Measurements from ENCODE around the gene CFAP100. TPM values are rescaled to one million over a fixed set of nuclear protein-coding genes. Genes with fewer than 3 reads are reported as not detected.

CFAP100 gene
- total RNA-seq, 1 experiment from 2014 or later, result not detected

DNA sequence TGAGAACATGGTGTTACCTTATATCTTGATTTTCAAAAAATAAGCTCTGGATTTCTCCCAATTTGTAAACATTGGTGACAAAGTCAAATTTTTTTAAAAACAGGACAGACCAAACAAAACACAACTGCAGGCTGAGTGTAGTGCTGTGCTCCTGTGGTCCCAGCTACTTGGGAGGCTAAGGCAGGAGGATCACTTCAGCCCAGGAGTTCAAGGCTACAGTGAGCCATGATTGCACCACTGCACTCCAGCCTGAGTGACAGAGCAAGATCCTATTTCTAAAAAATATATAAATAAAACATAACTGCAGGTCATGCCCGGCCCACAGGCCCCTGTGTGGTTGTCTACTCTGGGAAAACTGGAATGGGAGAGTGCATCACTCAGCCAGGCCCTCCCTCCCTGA, 84.9 kb downstream of the CFAP100 start:
- no peaks in the 10 kb centered on the region for H3K9me3 ChIP-seq
- intact Hi-C loops (cut with micrococcal nuclease; ENCODE audit: unreplicated experiment), result loop anchor here (10.0 kb wide), 1 partner anchor 215 kb away; no protein-coding TSS in a partner anchor
- H3K27me3 ChIP-seq (replicated peaks; ENCODE audit: control insufficient read depth, insufficient read depth, low read length), result no peaks in the 10 kb centered on the region
- H3K9me3 Mint-ChIP-seq (ENCODE audit: unreplicated experiment), result no peaks in the 10 kb centered on the region
- no peaks in the 10 kb centered on the region for H3K36me3 ChIP-seq (ENCODE audit: control insufficient read depth, insufficient read depth, low read length)
- H3K4me1 Mint-ChIP-seq (ENCODE audit: low read depth, unreplicated experiment), result no peaks in the 10 kb centered on the region
- CTCF ChIA-PET, result no interaction called here
- DNase-seq, result no peak
- POLR2A ChIA-PET, result no interaction called here
- no peak overlapping the region for H3K4me3 ChIP-seq (ENCODE audit: low read depth, low read length)
- H3K4me1 ChIP-seq, result no peaks in the 10 kb centered on the region
- H3K36me3 Mint-ChIP-seq (ENCODE audit: insufficient read depth, unreplicated experiment), result no peaks in the 10 kb centered on the region
- no peaks in the 10 kb centered on the region for H3K27me3 Mint-ChIP-seq (ENCODE audit: insufficient read depth, unreplicated experiment)
- TF ChIP-seq CTCF (IDR thresholded peaks at IDR 0.05; ENCODE audit: insufficient read depth in 1 of 2, low read depth in 1 of 2, low read length in 1 of 2, severe bottlenecking in 1 of 2, unreplicated experiment in 1 of 2), result no peak
- H3K27ac Mint-ChIP-seq (ENCODE audit: unreplicated experiment), result no peak overlapping the region
- no TSS peak for BruUV-seq (replicated peaks)
- no peak overlapping the region for H3K4me3 Mint-ChIP-seq (ENCODE audit: unreplicated experiment)

DNA sequence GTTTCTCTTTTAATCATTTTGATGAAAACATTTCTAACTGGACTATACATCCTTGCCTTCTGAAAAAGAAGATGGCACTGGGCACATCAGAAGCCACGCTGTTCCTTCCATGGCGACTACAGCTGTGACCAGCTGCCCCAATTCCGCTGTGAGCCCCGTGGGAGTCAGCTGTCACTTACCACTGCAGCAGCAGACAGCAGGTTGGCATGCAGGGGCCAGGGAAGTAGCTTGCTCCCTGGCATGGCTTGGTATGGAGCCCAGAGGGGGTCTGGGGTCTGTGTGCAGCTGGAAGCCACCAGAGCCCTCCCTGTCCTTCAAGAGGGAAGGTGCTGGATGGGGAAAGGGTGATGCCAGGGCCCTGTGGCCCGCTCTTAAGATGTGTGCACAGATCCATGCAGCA, 85.5 kb downstream of the CFAP100 start:
- no peaks in the 10 kb centered on the region for H3K4me1 Mint-ChIP-seq (ENCODE audit: low read depth, unreplicated experiment)
- ChIA-PET POLR2A (no interaction called here), CTCF (no interaction called here)
- H3K4me1 ChIP-seq, result no peaks in the 10 kb centered on the region
- no peaks in the 10 kb centered on the region for H3K36me3 Mint-ChIP-seq (ENCODE audit: insufficient read depth, unreplicated experiment)
- DNase-seq, result peak in 1 of 2 experiments; percentile 28
- H3K27ac Mint-ChIP-seq (ENCODE audit: unreplicated experiment), result no peak overlapping the region
- no peaks in the 10 kb centered on the region for H3K9me3 ChIP-seq
- no peak for TF ChIP-seq CTCF (IDR thresholded peaks at IDR 0.05; ENCODE audit: insufficient read depth in 1 of 2, low read depth in 1 of 2, low read length in 1 of 2, severe bottlenecking in 1 of 2, unreplicated experiment in 1 of 2)
- intact Hi-C loops (cut with micrococcal nuclease; ENCODE audit: unreplicated experiment), result no loop called here
- H3K27me3 ChIP-seq (replicated peaks; ENCODE audit: control insufficient read depth, insufficient read depth, low read length), result no peaks in the 10 kb centered on the region
- H3K36me3 ChIP-seq (ENCODE audit: control insufficient read depth, insufficient read depth, low read length), result no peaks in the 10 kb centered on the region
- no peaks in the 10 kb centered on the region for H3K27me3 Mint-ChIP-seq (ENCODE audit: insufficient read depth, unreplicated experiment)
- H3K4me3 ChIP-seq (ENCODE audit: low read depth, low read length), result no peak overlapping the region
- no peak overlapping the region for H3K4me3 Mint-ChIP-seq (ENCODE audit: unreplicated experiment)
- no TSS peak for BruUV-seq (replicated peaks)
- H3K9me3 Mint-ChIP-seq (ENCODE audit: unreplicated experiment), result no peaks in the 10 kb centered on the region

- intact Hi-C loops (cut with micrococcal nuclease; ENCODE audit: unreplicated experiment), result no loop called here
- Mint-ChIP-seq H3K4me3 (ENCODE audit: unreplicated experiment) (no peak overlapping the region), H3K27me3 (ENCODE audit: insufficient read depth, unreplicated experiment) (no peaks in the 10 kb centered on the region), H3K27ac (ENCODE audit: unreplicated experiment) (no peak overlapping the region), H3K4me1 (ENCODE audit: low read depth, unreplicated experiment) (no peaks in the 10 kb centered on the region), H3K9me3 (ENCODE audit: unreplicated experiment) (no peaks in the 10 kb centered on the region), H3K36me3 (ENCODE audit: insufficient read depth, unreplicated experiment) (no peaks in the 10 kb centered on the region)
- ChIA-PET POLR2A (no interaction called here), CTCF (no interaction called here)
- Histone ChIP-seq H3K9me3 (no peaks in the 10 kb centered on the region), H3K4me1 (no peaks in the 10 kb centered on the region), H3K4me3 (ENCODE audit: low read depth, low read length) (no peak overlapping the region), H3K27me3 (replicated peaks; ENCODE audit: control insufficient read depth, insufficient read depth, low read length) (no peaks in the 10 kb centered on the region), H3K36me3 (ENCODE audit: control insufficient read depth, insufficient read depth, low read length) (no peaks in the 10 kb centered on the region)
- no peak for DNase-seq
- no TSS peak for BruUV-seq (replicated peaks)
- TF ChIP-seq CTCF (IDR thresholded peaks at IDR 0.05; ENCODE audit: insufficient read depth in 1 of 2, low read depth in 1 of 2, low read length in 1 of 2, severe bottlenecking in 1 of 2, unreplicated experiment in 1 of 2), result no peak
Measured at GRCh38 chr3:126480861-126481260, 86.2 kb downstream of the CFAP100 start.

Data from Caco-2 (cell line).